Measurements from ENCODE around the gene EXOC3L1. TPM values are rescaled to one million over a fixed set of nuclear protein-coding genes. Genes with fewer than 3 reads are reported as not detected.
A peak's percentile ranks its signal among the peaks of the same experiment; 100 is the strongest.

EXOC3L1 gene
- total RNA-seq, 2 experiments from 2014 or later = not detected

DNA sequence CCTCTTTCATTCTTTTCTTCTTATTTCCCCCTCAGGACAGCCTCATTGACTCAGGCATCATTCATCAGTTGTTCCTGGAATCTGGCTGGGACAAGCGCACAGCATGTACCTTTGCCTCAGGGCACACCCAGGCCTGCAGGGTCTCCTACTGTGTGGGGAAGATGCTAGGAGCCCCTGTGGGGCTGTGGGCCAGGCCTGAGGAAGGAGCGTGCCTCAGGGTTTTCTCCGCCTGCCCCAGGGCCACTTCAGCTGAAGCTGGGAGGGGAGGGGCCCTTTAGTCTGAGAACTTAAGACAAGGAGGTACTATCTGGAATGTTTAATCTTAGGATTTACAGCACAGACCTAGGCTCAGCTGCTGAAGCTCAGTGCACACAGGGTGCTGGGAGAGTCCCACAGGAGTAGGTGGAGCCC is 16.9 kb upstream of the EXOC3L1 start:
- no peaks in the 10 kb centered on the region for H3K9me3 ChIP-seq (ENCODE audit: low read length)
- no peaks in the 10 kb centered on the region for H3K4me1 ChIP-seq (ENCODE audit: insufficient read depth, low read length, poor library complexity, severe bottlenecking)
- intact Hi-C loops (cut with micrococcal nuclease; ENCODE audit: unreplicated experiment) = no loop called here
- peaks cover 27% of the 10 kb centered on the region for H3K36me3 ChIP-seq (ENCODE audit: insufficient read depth, low read length)
- CTCF ChIA-PET (ENCODE audit: unreplicated experiment) = no interaction called here
- no peak overlapping the region for H2AFZ ChIP-seq (ENCODE audit: low read length)
- H3K4me2 ChIP-seq (ENCODE audit: low read length) = no peak overlapping the region
- no peaks in the 10 kb centered on the region for H3K79me2 ChIP-seq (ENCODE audit: insufficient read depth, low read depth, low read length)
- no peak for DNase-seq (ENCODE audit: low spot score)
- no peaks in the 10 kb centered on the region for H4K20me1 ChIP-seq (ENCODE audit: insufficient read depth, low read length)
- no peak overlapping the region for H3K27ac ChIP-seq (ENCODE audit: low read depth, low read length, poor library complexity, severe bottlenecking)
- no peak overlapping the region for H3K4me3 ChIP-seq (ENCODE audit: low read depth, low read length, poor library complexity, severe bottlenecking)
- no peaks in the 10 kb centered on the region for H3K9me2 ChIP-seq (ENCODE audit: insufficient read depth, low read length)
- TF ChIP-seq EZH2phosphoT487 (IDR thresholded peaks at IDR 0.05; ENCODE audit: borderline replicate concordance, low read depth, low read length) = no peak
- TF ChIP-seq, protein P1, sequence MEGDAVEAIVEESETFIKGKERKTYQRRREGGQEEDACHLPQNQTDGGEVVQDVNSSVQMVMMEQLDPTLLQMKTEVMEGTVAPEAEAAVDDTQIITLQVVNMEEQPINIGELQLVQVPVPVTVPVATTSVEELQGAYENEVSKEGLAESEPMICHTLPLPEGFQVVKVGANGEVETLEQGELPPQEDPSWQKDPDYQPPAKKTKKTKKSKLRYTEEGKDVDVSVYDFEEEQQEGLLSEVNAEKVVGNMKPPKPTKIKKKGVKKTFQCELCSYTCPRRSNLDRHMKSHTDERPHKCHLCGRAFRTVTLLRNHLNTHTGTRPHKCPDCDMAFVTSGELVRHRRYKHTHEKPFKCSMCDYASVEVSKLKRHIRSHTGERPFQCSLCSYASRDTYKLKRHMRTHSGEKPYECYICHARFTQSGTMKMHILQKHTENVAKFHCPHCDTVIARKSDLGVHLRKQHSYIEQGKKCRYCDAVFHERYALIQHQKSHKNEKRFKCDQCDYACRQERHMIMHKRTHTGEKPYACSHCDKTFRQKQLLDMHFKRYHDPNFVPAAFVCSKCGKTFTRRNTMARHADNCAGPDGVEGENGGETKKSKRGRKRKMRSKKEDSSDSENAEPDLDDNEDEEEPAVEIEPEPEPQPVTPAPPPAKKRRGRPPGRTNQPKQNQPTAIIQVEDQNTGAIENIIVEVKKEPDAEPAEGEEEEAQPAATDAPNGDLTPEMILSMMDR (conservative IDR thresholded peaks at IDR 0.05; ENCODE audit: low read length) = no peak
- BruUV-seq (replicated peaks) = no TSS peak
- POLR2A ChIA-PET = no interaction called here

DNA sequence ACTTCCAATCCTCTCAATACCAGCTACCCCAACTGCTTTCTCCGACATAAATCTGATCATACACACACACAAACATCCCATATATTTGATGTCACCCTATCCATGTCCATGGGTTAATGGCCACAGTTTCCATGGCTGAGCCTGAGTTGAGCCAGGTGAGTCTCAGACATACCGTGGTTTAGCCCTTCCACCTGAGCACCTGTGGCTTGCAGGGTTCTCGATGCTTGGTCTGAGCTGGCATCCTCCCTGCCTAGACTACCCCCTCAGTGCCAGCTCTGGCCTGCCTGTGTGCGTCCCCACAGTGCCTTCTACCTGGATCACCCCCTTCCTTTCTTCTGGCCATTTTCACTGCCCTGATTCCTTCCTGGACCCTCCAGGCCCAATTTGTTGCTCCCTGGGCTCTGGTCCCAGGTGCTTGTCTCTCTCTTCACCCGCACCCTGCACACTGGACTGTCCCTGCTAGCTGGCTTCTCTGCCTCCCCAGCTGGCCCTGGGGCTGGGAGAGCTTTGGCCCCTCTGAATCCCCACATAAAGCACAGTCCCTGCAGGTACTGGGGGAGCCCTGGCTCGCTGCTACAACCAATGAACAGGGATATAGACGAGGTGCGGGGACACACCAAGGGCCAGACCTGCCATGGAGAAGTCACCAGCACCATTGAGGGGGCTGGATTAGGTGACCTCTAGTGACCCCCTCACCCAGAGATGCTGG is 16.3 kb upstream of the EXOC3L1 start:
- Histone ChIP-seq H4K20me1 (ENCODE audit: insufficient read depth, low read length) (no peaks in the 10 kb centered on the region), H3K27ac (ENCODE audit: low read depth, low read length, poor library complexity, severe bottlenecking) (no peak overlapping the region), H3K36me3 (ENCODE audit: insufficient read depth, low read length) (peaks cover 33% of the 10 kb centered on the region), H3K9me3 (ENCODE audit: low read length) (no peaks in the 10 kb centered on the region), H3K4me1 (ENCODE audit: insufficient read depth, low read length, poor library complexity, severe bottlenecking) (no peaks in the 10 kb centered on the region), H3K79me2 (ENCODE audit: insufficient read depth, low read depth, low read length) (no peaks in the 10 kb centered on the region), H3K4me2 (ENCODE audit: low read length) (no peak overlapping the region), H3K4me3 (ENCODE audit: low read depth, low read length, poor library complexity, severe bottlenecking) (no peak overlapping the region), H2AFZ (ENCODE audit: low read length) (no peak overlapping the region), H3K9me2 (ENCODE audit: insufficient read depth, low read length) (no peaks in the 10 kb centered on the region)
- TF ChIP-seq EZH2phosphoT487 (IDR thresholded peaks at IDR 0.05; ENCODE audit: borderline replicate concordance, low read depth, low read length) = no peak
- TF ChIP-seq, protein P1 (conservative IDR thresholded peaks at IDR 0.05; ENCODE audit: low read length) = no peak
- ChIA-PET CTCF (ENCODE audit: unreplicated experiment) (no interaction called here), POLR2A (no interaction called here)
- DNase-seq (ENCODE audit: low spot score) = no peak
- intact Hi-C loops (cut with micrococcal nuclease; ENCODE audit: unreplicated experiment) = no loop called here
- TSS peak; percentile 54 for BruUV-seq (replicated peaks)

DNA sequence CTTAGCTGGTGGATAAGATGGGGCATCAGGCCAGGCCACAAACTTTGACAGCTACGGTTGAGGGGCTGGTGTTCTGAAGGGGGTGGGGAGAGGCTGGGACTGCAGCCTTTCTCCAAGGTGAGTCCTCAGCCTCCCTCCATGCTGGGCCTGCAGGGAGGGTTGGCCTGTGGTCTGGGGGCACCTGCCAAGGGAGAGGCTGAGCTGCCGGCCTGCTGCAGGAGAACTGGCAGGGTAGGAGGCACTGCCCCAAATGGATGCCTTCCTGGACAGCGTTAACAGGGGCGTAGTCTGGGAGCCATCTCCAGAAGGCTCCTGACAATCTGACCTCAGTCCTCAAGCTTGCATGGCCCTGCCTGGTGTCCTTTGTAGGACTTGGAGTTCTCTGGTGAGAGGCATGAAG is 14.1 kb upstream of the EXOC3L1 start:
- no peak overlapping the region for H2AFZ ChIP-seq (ENCODE audit: low read length)
- H3K9me3 ChIP-seq (ENCODE audit: low read length) = no peaks in the 10 kb centered on the region
- intact Hi-C loops (cut with micrococcal nuclease; ENCODE audit: unreplicated experiment) = no loop called here
- H3K4me3 ChIP-seq (ENCODE audit: low read depth, low read length, poor library complexity, severe bottlenecking) = no peak overlapping the region
- H3K4me1 ChIP-seq (ENCODE audit: insufficient read depth, low read length, poor library complexity, severe bottlenecking) = no peaks in the 10 kb centered on the region
- H3K36me3 ChIP-seq (ENCODE audit: insufficient read depth, low read length) = peaks cover 50% of the 10 kb centered on the region
- no peak for DNase-seq (ENCODE audit: low spot score)
- ChIA-PET POLR2A (no interaction called here), CTCF (ENCODE audit: unreplicated experiment) (interaction anchor here (0.6 kb wide), 1 partner anchor 337 kb away, joined by 3 read pairs; no protein-coding TSS in a partner anchor)
- no peak for TF ChIP-seq EZH2phosphoT487 (IDR thresholded peaks at IDR 0.05; ENCODE audit: borderline replicate concordance, low read depth, low read length)
- TF ChIP-seq, protein P1 (conservative IDR thresholded peaks at IDR 0.05; ENCODE audit: low read length) = no peak
- H3K9me2 ChIP-seq (ENCODE audit: insufficient read depth, low read length) = no peaks in the 10 kb centered on the region
- BruUV-seq (replicated peaks) = no TSS peak
- no peak overlapping the region for H3K27ac ChIP-seq (ENCODE audit: low read depth, low read length, poor library complexity, severe bottlenecking)
- H3K4me2 ChIP-seq (ENCODE audit: low read length) = no peak overlapping the region
- H3K79me2 ChIP-seq (ENCODE audit: insufficient read depth, low read depth, low read length) = no peaks in the 10 kb centered on the region
- no peaks in the 10 kb centered on the region for H4K20me1 ChIP-seq (ENCODE audit: insufficient read depth, low read length)

Data from OCI-LY7 (cell line).